ENCODE results near the gene IRX1. TPM values are rescaled to one million over a fixed set of nuclear protein-coding genes. Genes with fewer than 3 reads are reported as not detected.
A peak's percentile ranks its signal among the peaks of the same experiment; 100 is the strongest.

The IRX1 gene
- total RNA-seq (not detected), polyA plus RNA-seq (not detected), total RNA-seq (not detected)

DNA sequence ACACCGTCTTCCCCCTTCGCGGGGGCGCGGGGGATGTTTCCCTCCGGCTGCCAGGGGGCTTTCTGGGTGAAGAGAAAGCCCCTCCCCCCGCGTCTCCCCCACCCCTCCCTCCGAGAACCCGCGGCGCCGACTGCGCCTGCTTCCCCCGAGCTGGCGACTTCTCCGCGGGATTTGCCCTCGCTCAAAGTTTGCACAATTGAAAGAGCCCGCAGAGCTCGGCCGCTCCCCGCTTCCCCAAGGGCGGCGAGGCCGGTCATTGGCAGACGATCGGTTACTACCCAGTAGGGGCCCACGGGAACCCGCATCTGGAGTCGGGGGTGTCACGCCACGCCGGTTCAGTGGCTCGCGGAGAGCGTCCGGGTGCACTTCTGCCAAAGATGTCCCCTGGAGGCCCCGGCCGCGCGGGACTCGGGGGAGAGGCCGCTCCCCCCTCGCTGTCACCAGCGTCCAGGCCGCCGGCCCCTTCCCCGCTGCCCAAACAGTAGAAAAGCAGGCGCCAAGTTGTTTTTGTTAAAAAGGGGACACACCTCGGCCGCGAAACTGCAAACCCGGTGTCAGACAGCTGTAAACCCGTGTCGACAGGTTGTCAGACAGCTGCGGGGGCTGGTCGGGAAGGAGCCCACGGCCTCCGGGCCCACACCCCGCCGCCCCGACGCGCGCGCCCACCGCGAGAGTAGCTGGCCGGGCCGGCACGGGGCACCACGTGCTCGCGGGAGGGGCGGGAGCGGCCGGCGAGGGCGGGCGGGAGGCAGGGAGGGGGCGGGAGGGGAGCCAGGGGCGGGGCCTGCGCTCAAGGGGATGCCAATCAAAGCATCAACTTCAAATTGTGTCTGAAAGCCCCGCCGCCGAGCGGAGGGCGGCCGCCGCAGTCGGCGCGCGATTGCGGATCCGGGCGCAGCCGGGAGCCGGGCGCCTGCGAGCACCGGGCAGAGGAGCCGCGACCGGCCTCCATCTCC, at the start of gene IRX1:
IRX1 (plus strand) TSS at position 827 of the 956 bp plus-strand sequence. CDS start 274 bp downstream, outside the sequence.
- H3K27ac ChIP-seq (ENCODE audit: low read depth, low read length), result no peak within 1 kb of the TSS
- Mint-ChIP-seq H3K9me3 (peaks cover 0 to 12% (median 0%) of the 10 kb centered on the region in 11 donors), H3K27ac (peak within 1 kb of the TSS in 1 of 9 donors; percentile 9), H3K4me3 (peak within 1 kb of the TSS in 2 of 10 donors; percentile 35 to 39), H3K4me1 (peaks cover 0 to 20% (median 8%) of the 10 kb centered on the region in 7 donors), H3K36me3 (peaks cover 0 to 5% (median 0%) of the 10 kb centered on the region in 5 donors), H3K27me3 (peaks cover 57 to 70% (median 60%) of the 10 kb centered on the region in 5 donors)
- H3K36me3 ChIP-seq (ENCODE audit: control insufficient read depth in 2 of 3, insufficient read depth in 3 of 3, low read length in 3 of 3), result no peaks in the 10 kb centered on the region
- ATAC-seq (no peak), DNase-seq (no peak)
- intact Hi-C loops (cut with micrococcal nuclease), result no loop called here
- H3K4me1 ChIP-seq (ENCODE audit: control insufficient read depth in 2 of 2, insufficient read depth in 2 of 2, low read length in 2 of 2), result no peaks in the 10 kb centered on the region
- CTCF ChIA-PET, result no interaction called here
- no peaks in the 10 kb centered on the region for H3K9me3 ChIP-seq (ENCODE audit: control insufficient read depth in 2 of 3, low read length in 3 of 3)
- H3K27me3 ChIP-seq (ENCODE audit: control insufficient read depth in 2 of 2, insufficient read depth in 2 of 2, low read length in 2 of 2), result no peaks in the 10 kb centered on the region
- POLR2A ChIA-PET, result no interaction called here
- H3K4me3 ChIP-seq (ENCODE audit: low read length), result no peak within 1 kb of the TSS

DNA sequence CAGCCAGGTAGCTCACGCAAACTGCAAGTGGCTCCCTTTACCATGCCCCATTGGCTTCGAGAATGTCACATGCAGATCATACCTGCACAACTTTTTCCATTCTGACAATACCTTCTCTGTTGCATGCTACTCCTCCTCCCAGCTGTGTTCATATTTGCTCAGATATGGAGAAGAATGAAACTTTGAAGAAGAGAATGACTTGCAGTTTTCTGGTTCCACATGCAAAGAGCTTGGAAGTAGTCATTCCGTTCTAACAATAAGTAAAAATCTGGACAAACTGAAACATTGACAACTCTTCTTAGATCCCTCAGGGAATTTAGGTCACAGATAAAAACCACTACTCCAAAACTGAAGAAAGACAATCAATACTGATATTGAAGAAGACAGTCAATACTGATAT, 49.6 kb upstream of the IRX1 start:
- ATAC-seq (no peak), DNase-seq (no peak)
- H3K9me3 ChIP-seq (ENCODE audit: control insufficient read depth in 2 of 3, low read length in 3 of 3), result no peaks in the 10 kb centered on the region
- H3K4me1 ChIP-seq (ENCODE audit: control insufficient read depth in 2 of 2, insufficient read depth in 2 of 2, low read length in 2 of 2), result no peaks in the 10 kb centered on the region
- H3K36me3 ChIP-seq (ENCODE audit: control insufficient read depth in 2 of 3, insufficient read depth in 3 of 3, low read length in 3 of 3), result no peaks in the 10 kb centered on the region
- no peak overlapping the region for H3K4me3 ChIP-seq (ENCODE audit: low read length)
- no peak overlapping the region for H3K4me3 Mint-ChIP-seq
- ChIA-PET CTCF (no interaction called here), POLR2A (no interaction called here)
- H3K27ac Mint-ChIP-seq, result no peak overlapping the region
- no peaks in the 10 kb centered on the region for H3K36me3 Mint-ChIP-seq
- intact Hi-C loops (cut with micrococcal nuclease), result no loop called here
- H3K27ac ChIP-seq (ENCODE audit: low read depth, low read length), result no peak overlapping the region
- peaks cover 0 to 8% (median 0%) of the 10 kb centered on the region in 5 donors for H3K27me3 Mint-ChIP-seq
- peaks cover 0 to 24% (median 2%) of the 10 kb centered on the region in 11 donors for H3K9me3 Mint-ChIP-seq
- H3K4me1 Mint-ChIP-seq, result no peaks in the 10 kb centered on the region
- H3K27me3 ChIP-seq (ENCODE audit: control insufficient read depth in 2 of 2, insufficient read depth in 2 of 2, low read length in 2 of 2), result peaks cover 0 to 4% of the 10 kb centered on the region in 2 donors

DNA sequence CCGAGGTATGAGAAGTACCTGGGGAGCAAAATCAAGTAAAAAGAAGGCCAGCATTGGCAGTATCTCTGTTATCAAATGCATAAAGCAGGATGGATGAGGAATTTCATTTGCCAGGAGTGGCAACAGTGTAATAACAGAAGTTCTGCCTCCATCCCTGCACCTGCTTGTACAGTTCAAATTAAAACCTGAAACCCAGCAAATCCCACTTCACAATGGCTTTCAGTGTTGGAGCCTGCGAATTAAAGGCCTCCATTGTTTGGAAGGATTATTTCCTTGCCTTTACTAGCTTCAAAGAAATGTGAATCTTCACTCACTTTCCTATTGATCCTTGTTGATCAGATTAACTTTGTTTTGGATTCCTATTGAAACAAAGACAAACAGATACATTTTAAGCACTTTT, 31.5 kb upstream of the IRX1 start:
- Mint-ChIP-seq H3K9me3 (peaks cover 2 to 19% (median 11%) of the 10 kb centered on the region in 11 donors), H3K4me3 (no peak overlapping the region), H3K4me1 (no peaks in the 10 kb centered on the region), H3K36me3 (peaks cover 0 to 4% (median 0%) of the 10 kb centered on the region in 5 donors), H3K27me3 (peaks cover 0 to 5% (median 0%) of the 10 kb centered on the region in 5 donors), H3K27ac (no peak overlapping the region)
- POLR2A ChIA-PET, result no interaction called here
- DNase-seq (no peak), ATAC-seq (no peak)
- CTCF ChIA-PET, result no interaction called here
- no peaks in the 10 kb centered on the region for H3K36me3 ChIP-seq (ENCODE audit: control insufficient read depth in 2 of 3, insufficient read depth in 3 of 3, low read length in 3 of 3)
- H3K4me1 ChIP-seq (ENCODE audit: control insufficient read depth in 2 of 2, insufficient read depth in 2 of 2, low read length in 2 of 2), result no peaks in the 10 kb centered on the region
- peaks cover 0 to 5% (median 0%) of the 10 kb centered on the region in 3 experiments for H3K9me3 ChIP-seq (ENCODE audit: control insufficient read depth in 2 of 3, low read length in 3 of 3)
- no peak overlapping the region for H3K27ac ChIP-seq (ENCODE audit: low read depth, low read length)
- no peak overlapping the region for H3K4me3 ChIP-seq (ENCODE audit: low read length)
- intact Hi-C loops (cut with micrococcal nuclease), result no loop called here
- H3K27me3 ChIP-seq (ENCODE audit: control insufficient read depth in 2 of 2, insufficient read depth in 2 of 2, low read length in 2 of 2), result no peaks in the 10 kb centered on the region

DNA sequence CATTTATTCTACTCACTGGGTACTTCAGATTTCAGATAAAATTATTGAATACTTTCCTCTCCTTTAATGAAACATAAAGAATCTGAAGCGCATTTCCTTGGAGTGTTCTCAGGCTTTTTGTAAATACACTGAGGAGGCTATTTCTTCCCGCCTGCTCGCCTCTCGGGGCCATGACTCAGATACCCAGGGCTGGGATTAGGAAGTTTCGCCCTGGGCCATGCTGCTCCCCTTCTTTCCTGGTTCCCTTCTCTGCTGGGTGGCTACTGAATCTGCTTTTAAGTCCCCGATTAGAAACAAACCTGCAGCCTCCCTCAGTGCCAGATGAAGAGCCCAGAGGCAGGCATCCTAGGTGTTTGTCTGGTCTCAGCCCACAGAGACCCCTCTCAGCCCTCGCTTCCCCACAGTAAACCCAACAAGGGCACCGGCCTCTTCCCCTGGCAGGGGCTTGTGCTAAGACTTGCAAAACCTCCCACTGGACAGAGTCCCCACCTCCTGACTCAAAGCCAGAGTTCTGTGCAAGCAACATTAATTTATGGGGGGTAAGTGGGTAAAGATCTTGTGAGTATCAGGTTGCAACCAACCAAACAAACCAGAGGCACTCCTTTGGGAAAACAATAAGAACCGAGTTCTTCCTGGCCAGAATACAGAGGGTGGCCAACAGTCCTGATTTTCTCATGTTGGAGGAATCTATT, 30.7 kb upstream of the IRX1 start:
- CTCF ChIA-PET, result no interaction called here

DNA sequence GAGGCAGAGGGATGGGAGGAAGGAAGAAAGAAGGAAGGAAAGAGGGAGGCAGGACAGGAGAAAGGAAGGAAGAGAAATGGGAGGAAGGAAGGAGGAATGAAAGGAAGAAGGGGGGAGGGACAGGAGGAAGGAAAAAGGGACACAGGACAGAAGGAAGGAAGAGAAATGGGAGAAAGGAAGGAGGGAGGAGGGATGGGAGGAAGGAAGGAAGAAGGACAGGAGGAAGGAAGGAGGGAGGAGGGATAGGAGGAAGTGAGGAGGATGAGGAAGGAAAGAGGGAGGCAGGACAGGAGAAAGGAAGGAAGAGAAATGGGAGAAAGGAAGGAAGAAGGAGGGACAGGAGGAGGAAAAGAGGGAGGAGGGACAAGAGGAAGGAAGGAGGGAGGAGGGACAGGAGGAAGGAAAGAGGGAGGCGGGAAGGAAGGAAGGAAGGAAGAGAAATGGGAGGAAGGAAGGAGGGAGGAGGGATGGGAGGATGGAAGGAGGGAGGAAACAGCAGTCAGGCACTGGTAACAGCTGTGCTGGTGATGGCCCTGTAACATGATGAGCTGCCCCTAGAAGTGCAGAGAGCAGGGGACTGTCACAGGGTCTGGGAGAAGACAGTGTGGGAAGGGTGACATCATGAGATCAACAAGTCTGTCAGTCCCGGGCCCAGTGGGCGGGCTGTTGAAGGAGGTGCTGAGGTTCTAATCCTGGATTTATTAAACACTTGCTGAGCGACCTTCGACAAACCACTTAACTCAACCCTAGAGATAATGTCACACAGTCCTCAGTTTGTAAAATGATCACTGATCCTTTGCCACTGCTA, 10.7 kb upstream of the IRX1 start:
- H3K27me3 Mint-ChIP-seq, result peaks cover 10 to 50% (median 44%) of the 10 kb centered on the region in 5 donors
- no peaks in the 10 kb centered on the region for H3K4me1 ChIP-seq (ENCODE audit: control insufficient read depth in 2 of 2, insufficient read depth in 2 of 2, low read length in 2 of 2)
- H3K4me1 Mint-ChIP-seq, result peaks cover 0 to 2% (median 0%) of the 10 kb centered on the region in 7 donors
- intact Hi-C loops (cut with micrococcal nuclease), result no loop called here
- ATAC-seq (no peak), DNase-seq (no peak)
- CTCF ChIA-PET, result no interaction called here
- no peaks in the 10 kb centered on the region for H3K36me3 ChIP-seq (ENCODE audit: control insufficient read depth in 2 of 3, insufficient read depth in 3 of 3, low read length in 3 of 3)
- peaks cover 0 to 20% (median 4%) of the 10 kb centered on the region in 11 donors for H3K9me3 Mint-ChIP-seq
- no peak overlapping the region for H3K27ac ChIP-seq (ENCODE audit: low read depth, low read length)
- H3K27ac Mint-ChIP-seq, result no peak overlapping the region
- H3K4me3 ChIP-seq (ENCODE audit: low read length), result no peak overlapping the region
- H3K27me3 ChIP-seq (ENCODE audit: control insufficient read depth in 2 of 2, insufficient read depth in 2 of 2, low read length in 2 of 2), result no peaks in the 10 kb centered on the region
- POLR2A ChIA-PET, result no interaction called here
- H3K36me3 Mint-ChIP-seq, result peaks cover 0 to 11% (median 0%) of the 10 kb centered on the region in 5 donors
- no peak overlapping the region for H3K4me3 Mint-ChIP-seq
- H3K9me3 ChIP-seq (ENCODE audit: control insufficient read depth in 2 of 3, low read length in 3 of 3), result peaks cover 0 to 6% (median 0%) of the 10 kb centered on the region in 3 experiments

More for the DNA sequence above, 30.7 kb upstream of the IRX1 start:
- no peak for DNase-seq
- Mint-ChIP-seq H3K9me3 (peaks cover 2 to 19% (median 11%) of the 10 kb centered on the region in 11 donors), H3K36me3 (peaks cover 0 to 4% (median 0%) of the 10 kb centered on the region in 5 donors), H3K4me3 (no peak overlapping the region), H3K4me1 (no peaks in the 10 kb centered on the region), H3K27ac (no peak overlapping the region), H3K27me3 (peaks cover 0 to 6% (median under 1%) of the 10 kb centered on the region in 5 donors)
- no peak overlapping the region for H3K4me3 ChIP-seq (ENCODE audit: low read length)
- POLR2A ChIA-PET, result no interaction called here
- no peak for ATAC-seq
- peaks cover 0 to 5% (median 0%) of the 10 kb centered on the region in 3 experiments for H3K9me3 ChIP-seq (ENCODE audit: control insufficient read depth in 2 of 3, low read length in 3 of 3)
- no peaks in the 10 kb centered on the region for H3K36me3 ChIP-seq (ENCODE audit: control insufficient read depth in 2 of 3, insufficient read depth in 3 of 3, low read length in 3 of 3)
- H3K27ac ChIP-seq (ENCODE audit: low read depth, low read length), result no peak overlapping the region
- no peaks in the 10 kb centered on the region for H3K4me1 ChIP-seq (ENCODE audit: control insufficient read depth in 2 of 2, insufficient read depth in 2 of 2, low read length in 2 of 2)
- intact Hi-C loops (cut with micrococcal nuclease), result no loop called here
- H3K27me3 ChIP-seq (ENCODE audit: control insufficient read depth in 2 of 2, insufficient read depth in 2 of 2, low read length in 2 of 2), result no peaks in the 10 kb centered on the region

Measured in naive thymus-derived CD4-positive, alpha-beta T cell (primary cell).